GM18505 (cell line): ENCODE data around the gene MYF5.
"Not testable (repeated sequence)": the region's sequence is repeated elsewhere in the genome, so short reads cannot be mapped to it uniquely, and the experiment has no call there.

Experiments used
- ATAC-seq: cut with Tn5 transposase; IDR thresholded peaks from one replicate; pipeline ENCODE4 v1.9.1; 2021; ENCODE audit not compliant: unreplicated experiment
- POLR2A ChIP-seq: IDR thresholded peaks from 4 replicates; pipeline ENCODE4 v1.6.1; 2011; ENCODE audit warnings: borderline replicate concordance; ENCODE audit not compliant: insufficient read depth, insufficient read length; ENCODE audit errors: extremely low read depth

The MYF5 gene

GRCh38 chr12:80716696-80717469 lies at the start of gene MYF5:
Gene MYF5, plus strand, starts transcription at chr12:80716912. Its CDS starts 152 bp downstream, at chr12:80717064.
- no peak for TF ChIP-seq POLR2A
- ATAC-seq: no peak

GRCh38 chr12:80670214-80670613 lies 46.5 kb upstream of the MYF5 start:
- TF ChIP-seq POLR2A: no peak
- ATAC-seq: no peak

- ATAC-seq: not testable (repeated sequence)
These were observed 40.6 kb upstream of the MYF5 start for GRCh38 chr12:80676042-80676636.

GRCh38 chr12:80676856-80677255 lies 39.9 kb upstream of the MYF5 start:
- ATAC-seq: no peak
- TF ChIP-seq POLR2A: no peak

- ATAC-seq: no peak
- no peak for TF ChIP-seq POLR2A
These were observed 38.7 kb upstream of the MYF5 start for GRCh38 chr12:80677994-80678393.

- TF ChIP-seq POLR2A: no peak
- no peak for ATAC-seq
These were observed 37.2 kb upstream of the MYF5 start for GRCh38 chr12:80679346-80680131.

- no peak for ATAC-seq
- TF ChIP-seq POLR2A: no peak
These were observed 35.4 kb upstream of the MYF5 start for GRCh38 chr12:80681287-80681686.

GRCh38 chr12:80681786-80682185 lies 34.9 kb upstream of the MYF5 start:
- ATAC-seq: no peak
- TF ChIP-seq POLR2A: no peak

- no peak for ATAC-seq
- TF ChIP-seq POLR2A: no peak
These were observed 32.6 kb upstream of the MYF5 start for GRCh38 chr12:80684077-80684495.

GRCh38 chr12:80690090-80690489 lies 26.6 kb upstream of the MYF5 start:
- TF ChIP-seq POLR2A: no peak
- no peak for ATAC-seq

GRCh38 chr12:80690513-80690912 lies 26.2 kb upstream of the MYF5 start:
- no peak for TF ChIP-seq POLR2A
- ATAC-seq: no peak

- no peak for TF ChIP-seq POLR2A
- no peak for ATAC-seq
These were observed 24.6 kb upstream of the MYF5 start for GRCh38 chr12:80692114-80692513.

- no peak for ATAC-seq
- no peak for TF ChIP-seq POLR2A
These were observed 19.3 kb upstream of the MYF5 start for GRCh38 chr12:80697270-80697887.
